WI38 (cell line): ENCODE results near the gene CCL2.
A peak's percentile ranks its signal among the peaks of the same experiment; 100 is the strongest.

Source experiments
- H3K4me3 ChIP-seq: 2 replicates; pipeline ENCODE4 v1.5.1; 2011; ENCODE audit warnings: low read depth, mild to moderate bottlenecking, control low read depth, low read length
- CTCF ChIP-seq: IDR thresholded peaks from 2 replicates; pipeline ENCODE4 v1.5.1; 2012; ENCODE audit warnings: low read depth, mild to moderate bottlenecking, control low read depth, low read length

The CCL2 gene

GRCh38 chr17:34254651-34255380 is at the start of gene CCL2:
TSS of gene CCL2 (plus strand) at chr17:34255285. CDS start at chr17:34255350, 65 bp downstream.
- peak within 1 kb of the TSS; percentile 54 for H3K4me3 ChIP-seq

GRCh38 chr17:34205401-34205800 is 49.7 kb upstream of the CCL2 start:
- TF ChIP-seq CTCF = no peak
- no peak overlapping the region for H3K4me3 ChIP-seq

More at GRCh38 chr17:34254651-34255380, at the start of gene CCL2:
- no peak for TF ChIP-seq CTCF

DNA sequence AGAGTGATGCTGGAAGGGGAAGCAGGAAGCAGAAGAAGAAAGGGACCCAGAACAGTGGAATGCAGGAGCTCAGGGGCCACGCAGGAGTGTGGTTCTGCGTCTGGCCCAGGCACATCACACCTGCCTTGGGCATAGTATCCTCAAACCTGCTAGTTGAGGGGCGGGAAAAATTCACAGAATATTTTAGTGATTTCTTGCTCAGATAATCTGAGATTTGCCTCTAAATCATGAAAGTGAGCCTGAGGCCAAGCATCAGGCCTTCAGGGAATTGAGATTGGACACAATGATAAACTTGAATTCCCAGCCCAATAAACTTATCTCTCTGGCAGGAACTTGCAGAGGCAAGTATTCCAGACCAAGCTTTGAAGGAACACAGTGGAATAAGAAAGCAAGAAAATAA is 48.5 kb upstream of the CCL2 start:
- H3K4me3 ChIP-seq = no peak overlapping the region
- TF ChIP-seq CTCF = no peak

DNA sequence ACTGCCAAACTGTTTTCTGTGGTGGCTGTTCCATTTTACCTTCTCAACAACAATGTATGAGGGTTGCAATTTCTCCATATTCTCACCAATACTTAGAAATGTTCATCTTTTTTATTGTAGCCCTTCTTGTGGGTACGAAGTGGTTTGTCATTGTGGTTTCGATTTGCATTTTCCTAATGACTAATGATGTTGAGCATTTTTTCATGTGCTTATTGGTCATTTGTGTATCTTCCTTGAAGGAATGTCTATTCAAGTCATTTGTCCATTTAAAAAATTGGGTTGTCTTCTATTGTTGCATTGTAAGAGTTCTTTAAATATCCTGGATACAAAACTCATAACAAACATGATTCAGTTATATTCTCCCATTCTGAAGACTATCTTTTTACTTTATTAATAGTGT is 47.5 kb upstream of the CCL2 start:
- no peak for TF ChIP-seq CTCF

GRCh38 chr17:34218748-34219147 is 36.3 kb upstream of the CCL2 start:
- TF ChIP-seq CTCF = no peak
- no peak overlapping the region for H3K4me3 ChIP-seq

More for the DNA sequence above, 47.5 kb upstream of the CCL2 start:
- H3K4me3 ChIP-seq = no peak overlapping the region

GRCh38 chr17:34219405-34219804 is 35.7 kb upstream of the CCL2 start:
- no peak for TF ChIP-seq CTCF

GRCh38 chr17:34220045-34220751 is 34.9 kb upstream of the CCL2 start:
- TF ChIP-seq CTCF = no peak

More at GRCh38 chr17:34219405-34219804, 35.7 kb upstream of the CCL2 start:
- H3K4me3 ChIP-seq = no peak overlapping the region

More at GRCh38 chr17:34220045-34220751, 34.9 kb upstream of the CCL2 start:
- no peak overlapping the region for H3K4me3 ChIP-seq
